NCI-H345 (cell line): ENCODE measurements around the gene SLC6A5.
A peak's percentile ranks its signal among the peaks of the same experiment; 100 is the strongest.

Experiments
- DNase-seq: peaks from one replicate; lab custom pipeline; 2025; lab: John Stamatoyannopoulos, UW

Gene SLC6A5

DNA sequence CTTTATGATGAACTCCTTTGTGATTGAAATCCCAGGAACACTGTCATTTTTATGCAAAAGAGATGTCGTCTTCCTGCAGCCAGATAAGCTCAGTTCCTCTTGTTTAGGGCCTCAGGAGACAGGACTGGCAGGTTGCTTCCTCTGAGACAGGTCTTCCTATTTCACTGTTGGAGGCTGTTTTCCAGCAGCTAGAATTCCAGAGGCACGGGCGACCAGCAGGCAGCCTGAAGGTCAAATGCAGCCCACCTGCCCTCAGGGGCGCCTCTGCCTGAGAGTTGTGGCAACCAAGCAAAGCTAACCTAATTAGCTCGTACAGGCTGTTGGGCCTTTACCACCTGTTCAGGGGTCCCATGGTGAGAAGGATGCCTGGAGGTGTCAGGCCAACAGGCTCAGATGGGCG, 22.3 kb downstream of the SLC6A5 start:
- no peak for DNase-seq

DNA sequence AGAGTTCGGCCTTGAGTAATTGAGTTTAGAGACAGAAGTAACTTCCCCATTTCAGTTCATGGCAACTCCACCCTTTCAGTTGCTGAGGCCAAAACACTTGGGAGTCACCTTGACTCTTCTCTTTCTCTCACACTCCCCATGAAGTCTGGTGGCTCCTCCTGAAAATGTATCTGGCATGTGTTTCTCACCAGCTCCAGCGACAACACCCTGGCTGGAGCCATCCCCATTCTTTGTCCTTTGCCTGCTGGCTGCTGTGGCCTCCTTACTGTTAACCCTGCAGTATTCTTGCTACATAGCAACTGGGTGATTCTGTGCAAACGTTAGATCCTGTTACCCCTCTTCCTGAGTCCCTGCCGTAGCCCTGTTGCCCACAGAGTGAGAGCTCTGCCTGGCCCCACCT, 23.8 kb downstream of the SLC6A5 start:
- no peak for DNase-seq

DNA sequence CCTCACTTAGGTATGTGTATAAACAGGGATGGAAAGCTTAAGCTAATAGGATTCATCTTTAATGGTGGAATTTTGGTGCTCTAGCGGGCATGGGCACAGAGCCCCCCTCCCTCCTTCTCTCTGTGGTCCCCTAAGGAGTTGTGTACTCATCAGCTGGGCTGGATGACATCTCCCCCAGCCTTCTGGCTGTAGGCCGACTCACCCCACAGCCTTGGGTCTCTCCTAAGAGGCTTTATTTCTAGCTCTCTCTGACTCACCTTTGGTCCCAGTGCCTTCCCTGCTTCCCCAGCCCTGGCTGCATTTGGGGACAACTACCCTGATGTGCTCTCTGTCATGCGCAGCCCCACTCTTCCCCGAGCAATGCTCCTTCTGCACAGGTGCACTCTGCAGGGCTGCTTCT, 26.9 kb downstream of the SLC6A5 start:
- no peak for DNase-seq

DNA sequence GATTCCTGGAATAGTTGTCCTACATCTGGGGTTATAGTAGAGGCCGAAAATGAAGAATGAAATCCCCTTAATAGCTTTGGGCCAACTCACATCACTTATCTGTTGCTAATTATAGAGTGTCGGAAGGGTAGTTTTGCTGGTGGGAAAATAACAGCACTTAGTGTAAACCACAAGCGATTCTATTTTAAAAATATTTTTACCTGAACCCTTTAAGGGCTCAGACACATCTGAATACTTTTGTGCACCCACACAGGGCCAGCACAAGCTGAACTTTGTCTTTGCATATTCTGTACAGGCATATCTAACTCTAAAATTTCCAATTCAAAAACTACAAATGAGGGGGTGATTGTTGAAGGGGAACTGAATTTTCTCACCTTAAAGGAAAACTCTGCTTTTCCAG, 27.6 kb downstream of the SLC6A5 start:
- DNase-seq, result no peak

DNA sequence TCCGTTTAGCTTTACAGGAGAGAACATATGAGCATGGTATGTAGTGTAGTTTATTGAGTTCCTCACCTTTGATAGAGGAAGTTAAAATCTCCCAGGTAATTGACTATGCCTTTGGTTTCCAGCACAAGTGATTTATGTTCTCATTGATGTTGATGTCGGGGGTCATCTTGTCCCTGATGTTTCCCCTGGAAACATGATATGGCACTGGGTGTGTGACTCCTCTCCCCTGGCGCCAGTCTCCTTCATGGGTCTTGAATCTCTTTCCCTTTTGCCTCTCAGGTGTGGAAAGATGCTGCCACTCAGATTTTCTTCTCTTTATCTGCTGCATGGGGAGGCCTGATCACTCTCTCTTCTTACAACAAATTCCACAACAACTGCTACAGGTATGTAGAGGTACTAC, 28.3 kb downstream of the SLC6A5 start:
- no peak for DNase-seq

DNA sequence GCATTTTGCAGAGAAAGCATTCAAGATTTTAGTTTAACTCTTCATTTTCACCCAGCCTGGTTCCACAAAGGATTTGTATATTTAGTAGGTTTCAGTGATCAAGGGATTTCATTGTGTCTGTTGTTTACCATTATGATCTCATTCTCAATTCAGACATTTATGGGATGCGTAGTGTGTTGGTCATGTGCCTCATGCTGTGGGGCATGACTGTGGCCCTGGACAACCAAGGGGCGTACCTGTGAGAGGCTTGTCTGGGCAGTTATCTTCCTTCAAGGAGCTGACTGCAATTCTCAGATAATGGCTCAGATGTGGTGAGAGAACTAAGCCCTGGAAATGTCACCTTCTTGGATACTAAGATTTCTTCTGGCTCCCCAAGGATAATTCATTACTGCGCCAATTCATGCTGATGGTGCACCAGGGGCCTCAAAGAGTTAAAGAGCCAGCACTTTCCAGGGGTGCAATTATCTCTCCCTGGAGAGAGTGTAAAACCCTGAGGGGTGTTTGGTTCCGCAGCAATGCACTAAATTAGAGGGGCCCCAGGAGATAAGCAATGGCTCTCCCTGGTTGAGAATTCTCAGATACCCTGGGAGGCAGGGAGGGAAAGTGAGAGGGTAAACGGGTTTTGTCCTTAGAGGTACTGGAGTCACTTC, 32.2 kb downstream of the SLC6A5 start:
- DNase-seq, result peak; percentile 16

DNA sequence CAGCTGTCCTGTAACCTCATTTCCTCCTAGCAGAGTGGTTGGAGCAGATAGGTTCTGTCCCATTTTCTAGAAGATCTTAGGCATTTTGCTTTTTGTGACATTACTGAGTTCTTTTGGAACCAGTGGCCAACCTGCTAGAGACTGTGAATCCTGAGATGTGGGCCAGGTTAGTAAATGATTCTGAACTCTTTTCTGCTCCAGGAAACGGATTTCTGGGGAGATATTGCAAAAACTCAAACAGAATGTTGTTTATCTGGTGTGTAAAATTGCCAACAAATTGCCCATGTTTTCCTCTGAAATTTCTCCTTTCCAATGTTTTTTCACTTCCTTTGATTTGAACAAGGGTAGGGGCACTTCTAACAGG, 32.7 kb downstream of the SLC6A5 start:
- no peak for DNase-seq

DNA sequence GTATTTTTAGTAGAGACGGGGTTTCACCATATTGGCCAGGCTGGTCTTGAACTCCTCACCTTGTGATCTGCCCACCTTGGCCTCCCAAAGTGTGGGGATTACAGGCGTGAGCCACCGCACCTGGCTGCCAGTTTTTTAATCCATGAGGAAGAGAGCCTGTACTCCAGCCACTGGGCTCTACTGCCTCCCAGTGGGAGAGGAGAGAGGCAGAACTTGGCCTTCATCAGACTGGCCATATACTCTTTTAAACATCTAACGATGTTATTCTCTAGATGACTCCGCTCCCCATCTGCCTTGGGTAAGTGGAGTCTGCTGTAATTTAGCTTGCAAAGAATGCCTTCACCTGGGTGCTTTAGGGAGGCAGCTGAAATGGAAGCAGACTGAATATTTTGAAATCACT, 34.6 kb downstream of the SLC6A5 start:
- no peak for DNase-seq

DNA sequence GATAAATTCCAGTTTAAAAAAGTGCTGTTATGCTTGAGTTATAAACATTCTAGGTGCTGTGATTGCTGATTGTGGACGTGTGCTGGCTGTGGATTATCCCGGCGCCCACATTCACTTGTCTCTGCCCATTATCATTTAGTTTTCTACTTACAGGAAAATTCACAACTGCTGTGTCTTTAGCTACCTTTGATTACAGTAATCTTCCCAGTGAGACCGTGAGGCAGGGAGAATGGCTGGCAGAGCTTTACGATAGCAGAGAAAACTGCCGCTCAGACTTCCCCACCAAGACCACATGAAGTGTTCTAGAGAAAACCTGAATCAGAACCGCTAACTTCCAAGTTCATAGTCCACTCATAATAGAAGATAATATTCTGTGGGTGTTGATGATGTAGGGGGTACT, 35.4 kb downstream of the SLC6A5 start:
- no peak for DNase-seq

DNA sequence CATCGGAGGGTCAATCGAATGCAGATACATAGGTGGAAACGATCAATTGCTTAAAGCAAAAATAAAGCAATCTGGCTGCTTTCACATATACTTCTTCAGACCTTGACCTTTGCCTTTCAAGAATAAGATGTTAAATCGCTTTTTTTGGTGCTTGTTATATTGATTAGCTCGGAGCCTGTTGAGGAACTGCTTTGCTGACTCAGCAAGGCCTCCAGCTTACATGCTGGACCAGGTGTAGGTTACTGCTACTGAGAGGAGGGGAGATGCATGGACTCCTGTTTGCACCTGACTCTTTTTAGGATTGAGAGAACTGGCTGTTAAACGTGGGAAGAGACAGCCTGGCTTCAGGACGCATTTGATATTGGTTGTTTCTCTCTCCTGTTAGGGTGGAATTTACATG, 38.7 kb downstream of the SLC6A5 start:
- no peak for DNase-seq

DNA sequence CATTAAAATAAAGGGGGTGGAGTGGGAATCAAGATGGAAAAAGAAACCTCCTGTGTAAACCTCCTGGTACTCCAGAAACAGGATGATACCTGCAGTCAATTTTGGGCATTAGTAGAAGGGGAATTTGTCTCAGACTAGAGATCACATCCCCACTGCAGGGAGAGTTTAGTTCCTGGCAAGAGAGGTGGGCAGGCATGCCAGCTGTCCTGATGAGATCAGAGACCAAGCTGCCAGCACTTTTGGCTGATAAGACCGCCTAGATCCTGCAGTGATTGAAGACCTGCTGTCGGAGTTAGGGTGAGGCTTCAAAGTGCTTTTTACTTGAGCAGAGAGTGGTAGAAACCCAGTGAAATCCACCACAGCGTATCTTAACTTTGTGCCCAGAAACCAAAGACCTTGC, 40.3 kb downstream of the SLC6A5 start:
- DNase-seq, result no peak

DNA sequence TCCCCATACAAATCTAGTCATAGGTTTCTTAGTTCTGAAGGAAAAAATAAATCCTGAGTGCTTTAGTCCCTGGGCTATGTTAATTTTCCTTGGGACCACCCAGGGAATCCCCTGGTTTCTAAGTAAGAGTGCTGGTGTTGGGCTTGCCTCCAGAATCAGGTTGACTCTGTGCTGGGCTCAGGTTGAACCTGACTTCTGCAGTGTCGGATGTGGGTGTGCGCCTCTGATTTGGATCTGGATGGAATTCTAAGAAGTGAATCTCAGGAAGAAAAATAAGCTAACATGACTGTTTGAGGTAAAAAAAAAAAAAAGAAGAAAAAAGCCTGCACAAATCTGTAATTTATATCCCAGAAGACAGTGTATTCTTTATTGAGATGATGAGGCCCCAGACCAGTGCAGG, 41.0 kb downstream of the SLC6A5 start:
- no peak for DNase-seq

DNA sequence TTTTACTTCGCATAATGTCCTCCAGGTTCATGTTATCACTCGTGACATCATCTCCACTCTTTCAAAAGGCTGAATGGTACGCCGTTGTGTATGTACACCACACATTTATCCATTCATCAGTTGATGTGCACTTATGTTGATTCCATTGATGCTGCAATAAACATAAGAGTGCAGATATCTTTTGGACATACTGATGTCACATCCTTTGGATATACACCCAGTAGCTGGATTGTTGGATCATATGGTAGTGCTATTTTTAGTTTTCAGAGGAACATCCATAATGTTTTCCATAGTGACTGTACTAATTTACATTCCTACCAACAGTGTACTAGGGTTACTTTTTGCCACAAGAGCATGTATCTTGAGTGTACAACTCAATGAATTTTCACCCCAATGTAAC, 45.0 kb downstream of the SLC6A5 start:
- DNase-seq, result no peak

DNA sequence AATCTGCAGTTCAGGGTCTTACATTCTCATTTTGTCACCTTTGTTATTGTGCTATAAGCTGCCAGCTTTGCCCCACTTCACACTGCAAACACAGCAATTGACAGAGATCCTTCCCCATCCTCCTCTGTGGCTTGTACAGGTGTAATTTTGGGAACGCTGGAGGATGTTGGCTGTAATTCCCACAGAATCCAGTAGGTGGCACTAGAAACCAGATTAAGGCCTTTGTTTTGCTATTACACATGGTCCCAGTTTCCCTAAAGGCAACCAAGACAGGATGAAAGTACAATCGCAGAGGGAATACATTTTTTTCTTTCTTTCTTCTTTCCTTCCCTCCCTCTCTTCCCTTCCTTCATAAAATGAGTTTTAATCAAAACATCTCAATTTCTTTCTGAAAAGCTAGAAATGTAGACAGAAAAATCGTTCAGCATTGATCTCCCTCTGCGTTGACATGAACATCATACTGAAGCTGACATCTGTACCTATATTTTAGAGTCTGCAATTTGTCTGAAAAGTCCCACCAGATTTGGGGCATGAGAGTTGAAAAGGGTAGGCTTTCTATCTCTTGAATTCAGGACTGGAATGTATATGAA, 48.7 kb downstream of the SLC6A5 start:
- peak; percentile 76 for DNase-seq

DNA sequence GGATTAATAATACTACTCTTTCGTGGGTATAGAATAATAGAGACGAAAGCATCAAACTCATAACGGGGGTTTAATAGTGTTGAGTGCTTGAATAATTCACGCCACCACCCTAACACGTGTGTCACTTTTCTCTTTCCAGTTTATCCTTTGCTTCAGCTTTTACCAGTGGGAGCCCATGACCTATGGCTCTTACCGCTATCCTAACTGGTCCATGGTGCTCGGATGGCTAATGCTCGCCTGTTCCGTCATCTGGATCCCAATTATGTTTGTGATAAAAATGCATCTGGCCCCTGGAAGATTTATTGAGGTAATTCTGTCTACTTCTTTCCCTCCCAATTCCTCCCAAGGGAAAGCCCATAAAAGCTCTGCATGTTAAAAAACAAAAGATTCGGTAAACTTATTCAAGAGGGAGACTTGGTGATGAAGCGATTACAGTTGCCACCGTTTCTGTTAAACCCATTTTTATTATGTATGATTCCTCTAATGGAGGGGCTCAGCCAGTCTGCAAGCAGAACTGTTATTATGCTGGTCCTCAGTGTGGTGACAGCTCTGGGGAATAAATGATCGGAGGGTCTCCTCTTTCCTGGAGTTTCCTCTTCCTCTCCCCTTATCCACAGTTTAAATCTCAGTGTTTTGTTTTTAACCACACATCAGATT, 52.9 kb downstream of the SLC6A5 start:
- no peak for DNase-seq

DNA sequence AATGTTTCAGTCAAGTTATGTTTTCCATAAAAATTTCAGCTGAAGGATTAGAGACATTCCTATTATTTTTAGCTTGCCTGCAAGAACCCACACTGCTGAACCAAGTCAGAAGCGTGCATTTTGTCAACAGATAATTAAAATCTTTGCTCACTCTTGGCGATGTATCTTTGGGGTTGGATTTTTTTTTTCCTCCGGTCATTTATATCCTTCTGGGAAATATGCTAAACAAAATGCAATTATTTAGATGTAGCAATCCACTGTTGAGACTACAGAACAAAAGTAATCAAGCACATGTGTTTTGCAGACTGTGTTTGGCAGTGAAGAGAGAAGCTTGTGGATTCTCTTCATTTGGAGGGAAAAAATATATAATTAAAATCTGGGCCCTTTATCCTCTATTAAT, 54.6 kb downstream of the SLC6A5 start:
- DNase-seq, result no peak

DNA sequence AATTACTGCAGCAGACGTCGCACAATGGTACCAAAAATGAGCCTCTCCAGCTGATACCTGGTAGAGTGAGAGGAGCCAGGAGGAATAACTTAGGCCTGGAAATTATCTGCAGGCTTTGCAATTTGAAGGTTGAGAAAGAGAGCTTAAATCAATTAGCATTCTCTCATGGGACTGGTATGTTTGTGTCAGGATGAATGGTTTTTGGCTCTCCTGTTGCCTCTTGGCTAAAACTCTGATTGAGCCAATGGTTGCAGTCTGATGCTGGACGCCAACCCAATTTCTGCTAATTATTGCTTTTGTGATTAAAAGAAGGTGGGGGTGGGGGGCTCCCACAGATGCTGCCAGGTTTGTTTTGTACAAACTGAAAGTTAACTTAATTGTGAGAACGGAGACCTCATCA, 57.5 kb downstream of the SLC6A5 start:
- no peak for DNase-seq

DNA sequence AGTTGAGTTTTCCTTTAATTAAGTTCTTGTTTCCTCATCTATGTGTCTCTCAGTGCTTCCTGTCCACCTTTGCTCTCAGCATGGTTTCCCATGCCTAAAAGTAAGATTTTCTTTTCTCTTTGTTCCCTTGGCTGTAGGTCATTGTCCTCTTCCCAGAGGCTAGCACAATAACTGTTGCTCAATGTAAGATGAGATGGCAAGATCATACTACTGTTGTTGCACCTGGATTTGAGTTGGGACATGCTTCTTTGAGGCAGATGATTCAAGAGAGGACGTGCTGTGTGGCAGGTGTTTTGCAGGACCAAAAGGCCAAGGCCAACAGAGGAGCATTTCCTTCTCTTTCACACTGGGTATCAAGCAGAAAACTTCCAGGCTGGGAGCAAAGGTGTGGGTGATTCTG, 58.7 kb downstream of the SLC6A5 start:
- peak; percentile 84 for DNase-seq

DNA sequence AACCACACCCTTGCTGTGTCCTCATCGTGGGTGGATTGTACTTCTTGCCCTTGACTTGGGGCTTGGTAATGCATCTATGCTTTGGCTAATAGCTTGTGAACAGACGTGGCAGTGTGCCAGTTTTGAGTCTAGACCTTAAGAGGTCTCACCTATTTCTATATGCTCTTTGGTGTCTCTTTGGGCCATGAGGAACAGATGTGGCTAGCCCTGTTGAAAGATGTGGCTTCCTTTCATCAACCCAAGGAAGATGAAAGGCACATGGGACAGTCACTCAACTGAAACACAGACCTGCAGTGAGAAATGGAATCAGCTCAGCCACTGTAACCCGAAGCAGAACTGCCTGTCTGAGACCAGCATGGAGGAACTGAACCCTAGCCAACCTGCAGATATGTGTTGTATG, 62.0 kb downstream of the SLC6A5 start:
- no peak for DNase-seq

DNA sequence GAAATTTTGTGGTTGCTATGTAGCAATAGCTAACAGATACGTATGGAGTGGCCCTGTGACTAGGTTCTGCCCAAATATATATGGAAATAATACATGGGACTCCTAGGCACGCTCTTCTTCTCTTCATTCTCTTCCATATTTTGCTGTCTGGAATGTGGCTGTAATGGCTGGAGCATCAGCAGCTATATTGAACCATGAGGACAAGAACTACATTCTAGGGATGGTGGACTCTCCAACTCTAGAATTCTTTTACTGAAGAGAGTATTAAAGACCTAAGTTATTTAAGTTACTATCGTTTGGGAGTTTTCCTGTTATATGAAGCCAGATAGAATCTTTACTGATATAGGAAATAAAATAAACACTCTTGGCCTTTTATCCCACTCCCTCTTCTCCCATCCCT, 62.4 kb downstream of the SLC6A5 start:
- no peak for DNase-seq

DNA sequence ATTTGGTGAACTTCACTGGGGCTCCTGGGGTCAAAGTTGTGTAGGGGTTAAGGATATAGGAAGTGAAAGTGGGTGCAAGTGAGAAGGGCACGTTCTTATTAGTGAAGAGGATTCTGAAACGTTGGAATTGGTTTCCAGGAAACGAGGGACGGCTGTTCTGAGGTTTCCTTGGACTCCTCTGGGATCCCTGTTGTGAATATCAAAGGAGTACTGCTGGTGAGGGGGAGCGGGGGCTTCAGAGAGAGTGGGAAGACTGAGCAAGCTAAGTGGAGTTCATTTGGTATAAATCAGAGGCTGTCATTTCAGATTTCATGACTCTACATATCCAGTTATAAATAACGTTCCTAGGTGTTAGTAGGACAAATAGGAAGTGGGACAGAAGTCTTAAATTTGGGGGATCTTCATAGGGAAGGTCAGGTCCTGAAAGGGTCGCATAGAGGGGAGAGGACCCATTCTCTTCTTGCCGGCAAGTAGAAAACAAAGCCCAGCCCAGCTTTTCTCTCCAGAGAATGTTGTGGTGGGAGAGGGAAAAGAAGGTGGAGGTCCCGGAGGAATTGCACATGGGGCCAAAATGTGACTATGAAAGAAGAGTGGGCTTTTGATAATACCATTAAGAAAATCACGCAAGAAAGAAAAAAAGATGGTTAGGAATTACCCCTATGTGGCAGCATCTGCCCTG, 68.9 kb downstream of the SLC6A5 start:
- no peak for DNase-seq

DNA sequence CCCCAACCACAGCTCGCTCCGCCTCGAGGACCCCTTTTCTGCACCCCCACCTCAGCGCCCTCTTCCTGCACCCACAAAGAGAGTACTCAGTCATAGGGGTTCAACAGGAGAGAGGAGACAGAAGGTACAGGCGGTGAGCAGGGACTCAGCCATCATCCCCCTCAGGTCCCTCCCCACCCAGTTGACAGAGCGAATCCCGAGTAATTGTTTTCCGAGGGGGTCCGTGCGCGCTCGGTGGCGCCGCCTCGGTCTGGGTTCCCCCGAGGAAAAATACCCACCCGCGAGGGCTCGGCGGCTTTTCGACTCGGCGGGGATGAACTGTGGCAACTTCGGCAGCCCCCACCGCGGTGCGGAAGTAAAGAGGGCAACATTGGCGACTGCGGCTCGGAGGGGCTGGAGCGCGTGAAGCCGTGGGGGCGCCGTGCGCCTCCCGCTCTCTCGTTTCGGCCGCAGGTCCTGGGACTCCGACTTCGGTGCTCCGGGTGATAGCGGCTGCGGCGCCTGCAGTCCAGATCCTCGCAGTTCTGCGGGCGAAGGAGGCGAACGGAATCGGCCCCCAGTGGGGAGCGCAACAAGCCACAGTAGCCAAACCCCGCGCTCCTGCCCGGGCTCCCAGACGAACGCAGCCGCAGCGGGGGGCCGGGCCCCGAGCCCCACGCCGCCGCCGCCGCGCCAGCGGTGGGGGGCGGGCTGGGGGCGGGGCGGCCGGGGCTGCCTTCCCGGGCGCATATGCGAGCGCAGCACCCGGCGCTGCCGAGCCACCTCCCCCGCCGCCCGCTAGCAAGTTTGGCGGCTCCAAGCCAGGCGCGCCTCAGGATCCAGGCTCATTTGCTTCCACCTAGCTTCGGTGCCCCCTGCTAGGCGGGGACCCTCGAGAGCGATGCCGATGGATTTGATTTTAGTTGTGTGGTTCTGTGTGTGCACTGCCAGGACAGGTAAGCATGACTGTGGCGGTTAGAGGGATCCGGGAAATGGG, 69.7 kb downstream of the SLC6A5 start, which contains the start of gene NELL1:
Gene NELL1, plus strand, starts transcription at position 743 of the 976 bp plus-strand sequence.
- DNase-seq, result peak; percentile 67
